ENCODE results near the gene RIPK1.
"Not testable (repeated sequence)": the region's sequence is repeated elsewhere in the genome, so short reads cannot be mapped to it uniquely, and the experiment has no call there.

The RIPK1 gene

GRCh38 chr6:3137057-3137777, 68.9 kb downstream of the RIPK1 start:
- DNase-seq, result no peak

GRCh38 chr6:3137873-3138272, 69.6 kb downstream of the RIPK1 start:
- not testable (repeated sequence) for DNase-seq

GRCh38 chr6:3138341-3138740, 70.0 kb downstream of the RIPK1 start:
- no peak for DNase-seq

- DNase-seq, result no peak
Observed at GRCh38 chr6:3139090-3139903, 71.0 kb downstream of the RIPK1 start.

- no peak for DNase-seq
Observed at GRCh38 chr6:3140201-3140600, 71.9 kb downstream of the RIPK1 start.

GRCh38 chr6:3142536-3142935, 74.2 kb downstream of the RIPK1 start:
- no peak for DNase-seq

- DNase-seq, result no peak
Observed at GRCh38 chr6:3143158-3143557, 74.9 kb downstream of the RIPK1 start.

- no peak for DNase-seq
Observed at GRCh38 chr6:3144571-3144970, 76.3 kb downstream of the RIPK1 start.

GRCh38 chr6:3147914-3148757, 79.8 kb downstream of the RIPK1 start:
- DNase-seq, result no peak

- DNase-seq, result no peak
Observed at GRCh38 chr6:3151691-3152090, 83.4 kb downstream of the RIPK1 start.

- no peak for DNase-seq
Observed at GRCh38 chr6:3152689-3153088, 84.4 kb downstream of the RIPK1 start.

- not testable (repeated sequence) for DNase-seq
Observed at GRCh38 chr6:3155416-3155815, 87.1 kb downstream of the RIPK1 start.

- not testable (repeated sequence) for DNase-seq
Observed at GRCh38 chr6:3156184-3157130, 88.2 kb downstream of the RIPK1 start.

- DNase-seq, result peak; percentile 85
Observed at GRCh38 chr6:3157131-3157933, 89.0 kb downstream of the RIPK1 start, which contains the start of gene TUBB2A. TUBB2A (minus strand) TSS chr6:3157544; CDS start chr6:3157463, 81 bp downstream.

- peak; percentile 61 for DNase-seq
Observed at GRCh38 chr6:3159805-3160781, 91.8 kb downstream of the RIPK1 start.

GRCh38 chr6:3162067-3162497, 93.8 kb downstream of the RIPK1 start:
- no peak for DNase-seq

GRCh38 chr6:3162565-3163247, 94.4 kb downstream of the RIPK1 start:
- peak; percentile 34 for DNase-seq

GRCh38 chr6:3163248-3163594, 94.9 kb downstream of the RIPK1 start:
- no peak for DNase-seq

GRCh38 chr6:3164388-3164787, 96.1 kb downstream of the RIPK1 start:
- no peak for DNase-seq

Data from activated CD4-positive, alpha-beta T cell treated with anti-CD3 and anti-CD28 coated beads for 1 hour (primary cell).